Esophagus (tissue), 2 donors: ENCODE data around the gene CCNB2. TPM values are rescaled to one million over a fixed set of nuclear protein-coding genes. Genes with fewer than 3 reads are reported as not detected.

Experiments
- H3K27ac ChIP-seq, 2 donors: one replicate each; pipeline ENCODE4 v1.5.1; 2013; ENCODE audit warnings: low read depth in 2 of 2, mild to moderate bottlenecking in 2 of 2, inconsistent platforms in 1 of 2, low read length in 1 of 2, moderate library complexity in 1 of 2
- H3K27me3 ChIP-seq, 2 donors: one replicate each; pipeline ENCODE4 v1.6.1; 2013; ENCODE audit warnings: low read length in 2 of 2, control low read depth in 1 of 2, mild to moderate bottlenecking in 1 of 2; ENCODE audit not compliant: insufficient read depth in 2 of 2, control insufficient read depth in 1 of 2
- H3K36me3 ChIP-seq, 2 donors: one replicate each; pipeline ENCODE4 v1.6.1; 2013; ENCODE audit warnings: low read length in 1 of 2; ENCODE audit not compliant: control insufficient read depth in 2 of 2, insufficient read depth in 2 of 2
- H3K4me1 ChIP-seq, 2 donors: one replicate each; pipeline ENCODE4 v1.6.1; 2013; ENCODE audit warnings: low read length in 1 of 2; ENCODE audit not compliant: control insufficient read depth in 2 of 2, insufficient read depth in 2 of 2
- H3K4me3 ChIP-seq, 2 donors: one replicate each; pipeline ENCODE4 v1.5.1; 2013; ENCODE audit warnings: low read length in 2 of 2, mild to moderate bottlenecking in 2 of 2, low read depth in 1 of 2, moderate library complexity in 1 of 2
- H3K9me3 ChIP-seq, 2 donors: one replicate each; pipeline ENCODE4 v1.6.1; 2013; ENCODE audit warnings: mild to moderate bottlenecking in 2 of 2, low read depth in 1 of 2, low read length in 1 of 2, moderate library complexity in 1 of 2; ENCODE audit not compliant: control insufficient read depth in 2 of 2, insufficient read depth in 1 of 2
- WGBS, 2 donors: extraction: QIAGEN DNeasy Blood & Tissue Kit; methylation state at CpG; one replicate each; pipeline ENCODE4 v1.1.7; 2013; 5-methylcytosine and 5-hydroxymethylcytosine counted together
- polyA plus RNA-seq, 2 donors: library from polyadenylated mRNA; stranded (reverse); fragments of 200-250 nt; gene quantifications; one replicate each; pipeline ENCODE4 v1.2.3, GENCODE V29; 2013
- donor health status: healthy with polysubstance abuse.
- donor health status: Bipolar disorder and iron deficiency.

Gene CCNB2
- 10 to 100 TPM in 1 of 2 donors, 1 to 10 TPM in 1; 5.9 to 19.3 TPM for polyA plus RNA-seq

- Histone ChIP-seq H3K27me3 (no peaks in the 10 kb centered on the region), H3K36me3 (peaks cover 2 to 4% of the 10 kb centered on the region in 2 donors), H3K4me1 (peaks cover 0 to 3% of the 10 kb centered on the region in 2 donors), H3K9me3 (no peaks in the 10 kb centered on the region), H3K27ac (peak within 1 kb of the TSS; percentile 48 to 76), H3K4me3 (peak within 1 kb of the TSS; percentile 75 to 84)
- 1% methylated on average over 57 of the region's 57 CpGs for WGBS, 2 donors
Observed at GRCh38 chr15:59104912-59105732, at the start of gene CCNB2. TSS of gene CCNB2 (plus strand) at chr15:59105146. CDS start at chr15:59105269, 123 bp downstream.

GRCh38 chr15:59059076-59059597 lies 45.8 kb upstream of the CCNB2 start:
- Histone ChIP-seq H3K4me1 (no peaks in the 10 kb centered on the region), H3K9me3 (no peaks in the 10 kb centered on the region), H3K27me3 (no peaks in the 10 kb centered on the region), H3K36me3 (peaks cover 8 to 13% of the 10 kb centered on the region in 2 donors), H3K4me3 (no peak overlapping the region), H3K27ac (no peak overlapping the region)
- WGBS, 2 donors = 90 to 96% methylated on average over 2 of the region's 2 CpGs

GRCh38 chr15:59060348-59060747 lies 44.6 kb upstream of the CCNB2 start:
- Histone ChIP-seq H3K27me3 (no peaks in the 10 kb centered on the region), H3K36me3 (peaks cover 8 to 17% of the 10 kb centered on the region in 2 donors), H3K4me1 (no peaks in the 10 kb centered on the region), H3K27ac (no peak overlapping the region), H3K9me3 (no peaks in the 10 kb centered on the region), H3K4me3 (no peak overlapping the region)
- WGBS, 2 donors = 82 to 86% methylated on average over 4 of the region's 4 CpGs

- Histone ChIP-seq H3K27me3 (no peaks in the 10 kb centered on the region), H3K4me3 (no peak overlapping the region), H3K4me1 (no peaks in the 10 kb centered on the region), H3K27ac (no peak overlapping the region), H3K9me3 (no peaks in the 10 kb centered on the region), H3K36me3 (peaks cover 15 to 24% of the 10 kb centered on the region in 2 donors)
- 75 to 84% methylated on average over 4 of the region's 4 CpGs for WGBS, 2 donors
Observed at GRCh38 chr15:59063042-59063441, 41.9 kb upstream of the CCNB2 start.

GRCh38 chr15:59069430-59069829 lies 35.5 kb upstream of the CCNB2 start:
- 74% methylated on average over 1 of the region's 1 CpG for WGBS, 2 donors
- H3K27me3 ChIP-seq = no peaks in the 10 kb centered on the region
- H3K4me1 ChIP-seq = no peaks in the 10 kb centered on the region
- no peak overlapping the region for H3K27ac ChIP-seq
- H3K9me3 ChIP-seq = no peaks in the 10 kb centered on the region
- peaks cover 7 to 11% of the 10 kb centered on the region in 2 donors for H3K36me3 ChIP-seq
- H3K4me3 ChIP-seq = no peak overlapping the region

GRCh38 chr15:59074607-59075006 lies 30.3 kb upstream of the CCNB2 start:
- WGBS, 2 donors = 89 to 93% methylated on average over 1 of the region's 1 CpG
- H3K27ac ChIP-seq = no peak overlapping the region

GRCh38 chr15:59087731-59088130 lies 17.2 kb upstream of the CCNB2 start:
- H3K36me3 ChIP-seq = peaks cover 4 to 6% of the 10 kb centered on the region in 2 donors
- H3K27me3 ChIP-seq = no peaks in the 10 kb centered on the region
- WGBS, 2 donors = 95 to 100% methylated on average over 2 of the region's 2 CpGs

More at GRCh38 chr15:59074607-59075006, 30.3 kb upstream of the CCNB2 start:
- H3K9me3 ChIP-seq = no peaks in the 10 kb centered on the region
- H3K4me3 ChIP-seq = no peak overlapping the region
- no peaks in the 10 kb centered on the region for H3K4me1 ChIP-seq
- no peaks in the 10 kb centered on the region for H3K27me3 ChIP-seq
- no peaks in the 10 kb centered on the region for H3K36me3 ChIP-seq

GRCh38 chr15:59094077-59094476 lies 10.9 kb upstream of the CCNB2 start:
- H3K9me3 ChIP-seq = no peaks in the 10 kb centered on the region
- no peaks in the 10 kb centered on the region for H3K27me3 ChIP-seq
- H3K4me3 ChIP-seq = no peak overlapping the region
- H3K4me1 ChIP-seq = no peaks in the 10 kb centered on the region
- H3K36me3 ChIP-seq = peaks cover 0 to 10% of the 10 kb centered on the region in 2 donors
- no peak overlapping the region for H3K27ac ChIP-seq
- WGBS, 2 donors = 80 to 96% methylated on average over 1 of the region's 1 CpG

More at GRCh38 chr15:59087731-59088130, 17.2 kb upstream of the CCNB2 start:
- H3K27ac ChIP-seq = no peak overlapping the region
- H3K4me3 ChIP-seq = no peak overlapping the region
- H3K4me1 ChIP-seq = no peaks in the 10 kb centered on the region
- H3K9me3 ChIP-seq = no peaks in the 10 kb centered on the region

- 83 to 86% methylated on average over 3 of the region's 3 CpGs for WGBS, 2 donors
- Histone ChIP-seq H3K27ac (no peak overlapping the region), H3K36me3 (peaks cover 0 to 15% of the 10 kb centered on the region in 2 donors), H3K9me3 (no peaks in the 10 kb centered on the region), H3K4me1 (no peaks in the 10 kb centered on the region), H3K4me3 (no peak overlapping the region), H3K27me3 (no peaks in the 10 kb centered on the region)
Observed at GRCh38 chr15:59096429-59096828, 8.5 kb upstream of the CCNB2 start.
